ENCODE results near the gene SMAD3. TPM values are rescaled to one million over a fixed set of nuclear protein-coding genes. Genes with fewer than 3 reads are reported as not detected.
A peak's percentile ranks its signal among the peaks of the same experiment; 100 is the strongest.

The SMAD3 gene
- total and polyA plus RNA-seq, 2 donors: 8.8 to 21.6 TPM

GRCh38 chr15:67232591-67232990 lies 167.2 kb downstream of the SMAD3 start:
- H3K36me3 ChIP-seq (ENCODE audit: control insufficient read depth in 2 of 2, insufficient read depth in 2 of 2, low read length in 1 of 2): peaks cover 34 to 36% of the 10 kb centered on the region in 2 donors
- WGBS: 96% methylated on average over 3 of the region's 3 CpGs

GRCh38 chr15:67240235-67241131 lies 175.1 kb downstream of the SMAD3 start:
- 78% methylated on average over 3 of the region's 3 CpGs for WGBS
- no peak overlapping the region for H3K27ac ChIP-seq (ENCODE audit: low read depth in 1 of 2, low read length in 1 of 2)
- H3K36me3 ChIP-seq (ENCODE audit: control insufficient read depth in 2 of 2, insufficient read depth in 2 of 2, low read length in 1 of 2): no peaks in the 10 kb centered on the region
- no peaks in the 10 kb centered on the region for H3K27me3 ChIP-seq (ENCODE audit: control insufficient read depth in 2 of 2, insufficient read depth in 1 of 2, low read length in 1 of 2)
- peak in 4 of 9 donors; percentile 15 to 56 (median 22) for DNase-seq (ENCODE audit: low read depth in 6 of 9, low spot score in 9 of 9)
- H3K9me3 ChIP-seq (ENCODE audit: control insufficient read depth in 2 of 2, insufficient read depth in 1 of 2, low read length in 1 of 2): no peaks in the 10 kb centered on the region
- no peak overlapping the region for H3K4me3 ChIP-seq (ENCODE audit: low read length in 2 of 2)
- H3K4me1 ChIP-seq (ENCODE audit: control insufficient read depth in 2 of 2, insufficient read depth in 2 of 2, low read length in 2 of 2): no peaks in the 10 kb centered on the region

More at GRCh38 chr15:67232591-67232990, 167.2 kb downstream of the SMAD3 start:
- no peaks in the 10 kb centered on the region for H3K27me3 ChIP-seq (ENCODE audit: control insufficient read depth in 2 of 2, insufficient read depth in 1 of 2, low read length in 1 of 2)
- no peak overlapping the region for H3K27ac ChIP-seq (ENCODE audit: low read depth in 1 of 2, low read length in 1 of 2)
- H3K4me3 ChIP-seq (ENCODE audit: low read length in 2 of 2): no peak overlapping the region
- no peaks in the 10 kb centered on the region for H3K9me3 ChIP-seq (ENCODE audit: control insufficient read depth in 2 of 2, insufficient read depth in 1 of 2, low read length in 1 of 2)
- DNase-seq (ENCODE audit: low read depth in 6 of 9, low spot score in 9 of 9): no peak
- no peaks in the 10 kb centered on the region for H3K4me1 ChIP-seq (ENCODE audit: control insufficient read depth in 2 of 2, insufficient read depth in 2 of 2, low read length in 2 of 2)

- Histone ChIP-seq H3K9me3 (ENCODE audit: control insufficient read depth in 2 of 2, insufficient read depth in 1 of 2, low read length in 1 of 2) (no peaks in the 10 kb centered on the region), H3K27me3 (ENCODE audit: control insufficient read depth in 2 of 2, insufficient read depth in 1 of 2, low read length in 1 of 2) (no peaks in the 10 kb centered on the region), H3K4me3 (ENCODE audit: low read length in 2 of 2) (no peak overlapping the region), H3K4me1 (ENCODE audit: control insufficient read depth in 2 of 2, insufficient read depth in 2 of 2, low read length in 2 of 2) (no peaks in the 10 kb centered on the region), H3K36me3 (ENCODE audit: control insufficient read depth in 2 of 2, insufficient read depth in 2 of 2, low read length in 1 of 2) (no peaks in the 10 kb centered on the region), H3K27ac (ENCODE audit: low read depth in 1 of 2, low read length in 1 of 2) (peak overlapping the region in 1 of 2 donors; percentile 46)
- DNase-seq (ENCODE audit: low read depth in 6 of 9, low spot score in 9 of 9): no peak
- 91% methylated on average over 4 of the region's 4 CpGs for WGBS
Measured at GRCh38 chr15:67241132-67241855, 175.9 kb downstream of the SMAD3 start.

- no peaks in the 10 kb centered on the region for H3K9me3 ChIP-seq (ENCODE audit: control insufficient read depth in 2 of 2, insufficient read depth in 1 of 2, low read length in 1 of 2)
- H3K4me1 ChIP-seq (ENCODE audit: control insufficient read depth in 2 of 2, insufficient read depth in 2 of 2, low read length in 2 of 2): no peaks in the 10 kb centered on the region
- no peaks in the 10 kb centered on the region for H3K27me3 ChIP-seq (ENCODE audit: control insufficient read depth in 2 of 2, insufficient read depth in 1 of 2, low read length in 1 of 2)
- H3K4me3 ChIP-seq (ENCODE audit: low read length in 2 of 2): no peak overlapping the region
- WGBS: 67% methylated on average over 3 of the region's 3 CpGs
- no peaks in the 10 kb centered on the region for H3K36me3 ChIP-seq (ENCODE audit: control insufficient read depth in 2 of 2, insufficient read depth in 2 of 2, low read length in 1 of 2)
- DNase-seq (ENCODE audit: low read depth in 6 of 9, low spot score in 9 of 9): peak in 1 of 9 donors; percentile 6
- no peak overlapping the region for H3K27ac ChIP-seq (ENCODE audit: low read depth in 1 of 2, low read length in 1 of 2)
Measured at GRCh38 chr15:67242708-67243111, 177.3 kb downstream of the SMAD3 start.

Other genes starting within 250 kb of the SMAD3 start
- gene AAGAB, start 189.1 kb downstream of the SMAD3 start, total RNA-seq: 45.7 TPM
- 23.2 TPM for gene AAGAB, start 189.1 kb downstream of the SMAD3 start, polyA plus RNA-seq
- 1.8 TPM for gene IQCH, start 189.2 kb downstream of the SMAD3 start, total RNA-seq
- 0.91 TPM for gene IQCH, start 189.2 kb downstream of the SMAD3 start, polyA plus RNA-seq